ENCODE data around the gene ADAMTS17.

DNA sequence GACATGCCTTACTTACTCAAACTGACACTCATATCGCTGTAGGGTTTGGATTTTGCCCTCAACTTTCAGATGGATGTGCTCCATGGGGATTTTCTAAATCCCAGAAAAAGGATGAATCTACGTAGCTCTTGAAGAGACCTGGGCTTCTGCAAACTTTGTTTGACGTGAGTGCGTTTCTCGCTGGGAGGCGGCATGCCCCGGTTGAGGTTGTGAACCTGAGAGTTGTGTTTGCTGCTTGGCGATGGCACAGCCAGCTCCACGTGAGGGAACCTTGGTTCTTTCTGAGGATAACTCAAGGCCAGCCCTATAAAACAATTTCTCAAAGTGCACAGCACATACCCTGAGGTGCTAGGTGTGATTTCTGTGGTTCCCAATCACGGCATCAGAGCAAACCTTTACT lies 209.5 kb downstream of the ADAMTS17 start:
- TF ChIP-seq EGR1 (IDR thresholded peaks at IDR 0.05; ENCODE audit: low read depth in 2 of 2), result no peak
- TF ChIP-seq, protein P1, sequence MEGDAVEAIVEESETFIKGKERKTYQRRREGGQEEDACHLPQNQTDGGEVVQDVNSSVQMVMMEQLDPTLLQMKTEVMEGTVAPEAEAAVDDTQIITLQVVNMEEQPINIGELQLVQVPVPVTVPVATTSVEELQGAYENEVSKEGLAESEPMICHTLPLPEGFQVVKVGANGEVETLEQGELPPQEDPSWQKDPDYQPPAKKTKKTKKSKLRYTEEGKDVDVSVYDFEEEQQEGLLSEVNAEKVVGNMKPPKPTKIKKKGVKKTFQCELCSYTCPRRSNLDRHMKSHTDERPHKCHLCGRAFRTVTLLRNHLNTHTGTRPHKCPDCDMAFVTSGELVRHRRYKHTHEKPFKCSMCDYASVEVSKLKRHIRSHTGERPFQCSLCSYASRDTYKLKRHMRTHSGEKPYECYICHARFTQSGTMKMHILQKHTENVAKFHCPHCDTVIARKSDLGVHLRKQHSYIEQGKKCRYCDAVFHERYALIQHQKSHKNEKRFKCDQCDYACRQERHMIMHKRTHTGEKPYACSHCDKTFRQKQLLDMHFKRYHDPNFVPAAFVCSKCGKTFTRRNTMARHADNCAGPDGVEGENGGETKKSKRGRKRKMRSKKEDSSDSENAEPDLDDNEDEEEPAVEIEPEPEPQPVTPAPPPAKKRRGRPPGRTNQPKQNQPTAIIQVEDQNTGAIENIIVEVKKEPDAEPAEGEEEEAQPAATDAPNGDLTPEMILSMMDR (IDR thresholded peaks at IDR 0.05; ENCODE audit: low read depth, low read length, missing input control), result no peak
- TF ChIP-seq, protein P2, sequence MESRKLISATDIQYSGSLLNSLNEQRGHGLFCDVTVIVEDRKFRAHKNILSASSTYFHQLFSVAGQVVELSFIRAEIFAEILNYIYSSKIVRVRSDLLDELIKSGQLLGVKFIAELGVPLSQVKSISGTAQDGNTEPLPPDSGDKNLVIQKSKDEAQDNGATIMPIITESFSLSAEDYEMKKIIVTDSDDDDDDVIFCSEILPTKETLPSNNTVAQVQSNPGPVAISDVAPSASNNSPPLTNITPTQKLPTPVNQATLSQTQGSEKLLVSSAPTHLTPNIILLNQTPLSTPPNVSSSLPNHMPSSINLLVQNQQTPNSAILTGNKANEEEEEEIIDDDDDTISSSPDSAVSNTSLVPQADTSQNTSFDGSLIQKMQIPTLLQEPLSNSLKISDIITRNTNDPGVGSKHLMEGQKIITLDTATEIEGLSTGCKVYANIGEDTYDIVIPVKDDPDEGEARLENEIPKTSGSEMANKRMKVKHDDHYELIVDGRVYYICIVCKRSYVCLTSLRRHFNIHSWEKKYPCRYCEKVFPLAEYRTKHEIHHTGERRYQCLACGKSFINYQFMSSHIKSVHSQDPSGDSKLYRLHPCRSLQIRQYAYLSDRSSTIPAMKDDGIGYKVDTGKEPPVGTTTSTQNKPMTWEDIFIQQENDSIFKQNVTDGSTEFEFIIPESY (IDR thresholded peaks at IDR 0.05), result no peak
- no peak for TF ChIP-seq RAD21 (IDR thresholded peaks at IDR 0.05)
- TF ChIP-seq, protein P3, sequence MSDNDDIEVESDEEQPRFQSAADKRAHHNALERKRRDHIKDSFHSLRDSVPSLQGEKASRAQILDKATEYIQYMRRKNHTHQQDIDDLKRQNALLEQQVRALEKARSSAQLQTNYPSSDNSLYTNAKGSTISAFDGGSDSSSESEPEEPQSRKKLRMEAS (IDR thresholded peaks at IDR 0.05), result no peak
- no peak for TF ChIP-seq GABPA (IDR thresholded peaks at IDR 0.05 in 1 of 2, conservative IDR thresholded peaks at IDR 0.05 in 1 of 2)
